HEK293T (cell line): ENCODE results near the gene GLI1.

ENCODE experiments used
- ARNT ChIP-seq: fragments of 450-650 bp; IDR thresholded peaks from 2 replicates; pipeline ENCODE4 v1.6.1; 2017; ENCODE audit warnings: mild to moderate bottlenecking
- BHLHE40 ChIP-seq: fragments of 450-650 bp; IDR thresholded peaks from 2 replicates; pipeline ENCODE4 v1.6.1; 2016; ENCODE audit warnings: mild to moderate bottlenecking, moderate library complexity, borderline replicate concordance
- CTBP1 ChIP-seq: fragments of 450-650 bp; IDR thresholded peaks from 2 replicates; pipeline ENCODE4 v1.6.1; 2016; ENCODE audit warnings: borderline replicate concordance
- ELF4 ChIP-seq: fragments of 450-650 bp; IDR thresholded peaks from 2 replicates; pipeline ENCODE4 v1.6.1; 2017; ENCODE audit warnings: antibody characterized with exemption
- FOXA1 ChIP-seq: fragments of 450-650 bp; IDR thresholded peaks from 2 replicates; pipeline ENCODE4 v1.6.1; 2016; ENCODE audit warnings: mild to moderate bottlenecking
- LEF1 ChIP-seq: fragments of 450-650 bp; IDR thresholded peaks from 2 replicates; pipeline ENCODE4 v1.6.1; 2017; ENCODE audit warnings: mild to moderate bottlenecking, borderline replicate concordance
- SP1 ChIP-seq: fragments of 450-650 bp; IDR thresholded peaks from 2 replicates; pipeline ENCODE4 v1.6.1; 2017
- SUZ12 ChIP-seq: fragments of 450-650 bp; IDR thresholded peaks from 2 replicates; pipeline ENCODE4 v1.6.1; 2016; ENCODE audit warnings: mild to moderate bottlenecking
- ZNF384 ChIP-seq: fragments of 450-650 bp; IDR thresholded peaks from 2 replicates; pipeline ENCODE4 v1.6.1; 2016

DNA sequence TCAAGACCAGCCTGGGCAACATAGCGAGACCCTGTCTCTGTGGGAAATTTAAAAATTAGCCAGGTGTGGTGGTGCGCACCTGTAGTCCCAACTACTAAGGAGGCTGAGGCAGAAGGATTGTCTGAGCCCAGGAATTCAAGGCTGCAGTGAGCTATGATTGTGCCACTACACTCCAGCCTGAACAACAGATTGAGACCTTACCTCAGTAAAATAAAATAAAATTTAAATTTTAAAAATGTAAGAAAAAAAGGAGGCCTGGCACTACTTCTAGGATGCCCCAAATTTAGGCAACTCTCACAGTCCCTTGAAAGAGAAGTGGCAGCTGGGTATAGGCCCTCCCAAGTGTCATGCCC, 5.4 kb upstream of the GLI1 start:
- TF ChIP-seq SP1 (no peak), ZNF384 (no peak), FOXA1 (no peak), BHLHE40 (no peak), CTBP1 (no peak), LEF1 (no peak), ARNT (no peak), ELF4 (no peak), SUZ12 (no peak)
